Measurements from ENCODE around the gene PAX8.

GRCh38 chr2:113203217-113203530 lies 75.5 kb downstream of the PAX8 start:
- TF ChIP-seq EZH2phosphoT487 (IDR thresholded peaks at IDR 0.05; ENCODE audit: insufficient read depth, low read depth) = no peak
- no peak for TF ChIP-seq EZH2 (IDR thresholded peaks at IDR 0.05; ENCODE audit: insufficient read depth, poor library complexity, severe bottlenecking)

Data from GM23248 (cell line).